SIG-M5 treated with dmso at 0.1 percent for 504 hours (cell line): ENCODE data around the gene DCDC1.

Source experiments
- DNase-seq: peaks from one replicate; lab custom pipeline; 2025; ENCODE audit not compliant: unreplicated experiment; lab: John Stamatoyannopoulos, UW

Gene DCDC1

GRCh38 chr11:31369348-31370329 lies at the start of gene DCDC1, which contains the start of gene DNAJC24:
Gene DCDC1, minus strand, starts transcription at chr11:31369739. Its CDS starts 41,459 bp downstream, at chr11:31328280.
Gene DNAJC24, plus strand, starts transcription at chr11:31369860. Its CDS starts 889 bp downstream, at chr11:31370749.
- DNase-seq: peak; percentile 87

GRCh38 chr11:31419138-31419537 lies 49.6 kb upstream of the DCDC1 start:
- DNase-seq: no peak

GRCh38 chr11:31417816-31418215 lies 48.3 kb upstream of the DCDC1 start:
- no peak for DNase-seq

GRCh38 chr11:31417357-31417756 lies 47.8 kb upstream of the DCDC1 start:
- no peak for DNase-seq

- DNase-seq: no peak
These were observed 45.9 kb upstream of the DCDC1 start for GRCh38 chr11:31415435-31415834.

GRCh38 chr11:31414338-31414737 lies 44.8 kb upstream of the DCDC1 start:
- no peak for DNase-seq

- DNase-seq: no peak
These were observed 43.4 kb upstream of the DCDC1 start for GRCh38 chr11:31412946-31413345.

GRCh38 chr11:31408201-31408600 lies 38.7 kb upstream of the DCDC1 start:
- DNase-seq: no peak

GRCh38 chr11:31404614-31405013 lies 35.1 kb upstream of the DCDC1 start:
- DNase-seq: no peak

- peak; percentile 9 for DNase-seq
These were observed 27.8 kb upstream of the DCDC1 start for GRCh38 chr11:31397239-31397834.

GRCh38 chr11:31387379-31387778 lies 17.8 kb upstream of the DCDC1 start:
- no peak for DNase-seq

GRCh38 chr11:31383116-31383515 lies 13.6 kb upstream of the DCDC1 start:
- DNase-seq: no peak

- DNase-seq: no peak
These were observed 6.3 kb upstream of the DCDC1 start for GRCh38 chr11:31375879-31376278.

- no peak for DNase-seq
These were observed 2.7 kb downstream of the DCDC1 start for GRCh38 chr11:31366795-31367194.

GRCh38 chr11:31361743-31362142 lies 7.8 kb downstream of the DCDC1 start:
- DNase-seq: no peak

GRCh38 chr11:31355817-31356216 lies 13.7 kb downstream of the DCDC1 start:
- no peak for DNase-seq

- no peak for DNase-seq
These were observed 14.4 kb downstream of the DCDC1 start for GRCh38 chr11:31355131-31355530.

- DNase-seq: no peak
These were observed 18.4 kb downstream of the DCDC1 start for GRCh38 chr11:31351168-31351567.

- DNase-seq: peak; percentile 39
These were observed 28.5 kb downstream of the DCDC1 start for GRCh38 chr11:31340903-31341572.

- DNase-seq: no peak
These were observed 31.7 kb downstream of the DCDC1 start for GRCh38 chr11:31337806-31338205.

GRCh38 chr11:31328697-31329096 lies 40.8 kb downstream of the DCDC1 start:
- DNase-seq: no peak

- no peak for DNase-seq
These were observed 42.1 kb downstream of the DCDC1 start for GRCh38 chr11:31327417-31327816.
